K562 treated with DMSO at 1 percent for 24 hours (cell line): ENCODE data around the gene SLC27A5. TPM values are rescaled to one million over a fixed set of nuclear protein-coding genes. Genes with fewer than 3 reads are reported as not detected.

Source experiments
- total RNA-seq: library from RNA; unstranded; fragments of 300-600 nt; gene quantifications from 2 replicates; pipeline ENCODE4 v1.2.3, GENCODE V29; 2022; ENCODE audit warnings: low read depth; ENCODE audit not compliant: insufficient read depth

Gene SLC27A5, protein sequence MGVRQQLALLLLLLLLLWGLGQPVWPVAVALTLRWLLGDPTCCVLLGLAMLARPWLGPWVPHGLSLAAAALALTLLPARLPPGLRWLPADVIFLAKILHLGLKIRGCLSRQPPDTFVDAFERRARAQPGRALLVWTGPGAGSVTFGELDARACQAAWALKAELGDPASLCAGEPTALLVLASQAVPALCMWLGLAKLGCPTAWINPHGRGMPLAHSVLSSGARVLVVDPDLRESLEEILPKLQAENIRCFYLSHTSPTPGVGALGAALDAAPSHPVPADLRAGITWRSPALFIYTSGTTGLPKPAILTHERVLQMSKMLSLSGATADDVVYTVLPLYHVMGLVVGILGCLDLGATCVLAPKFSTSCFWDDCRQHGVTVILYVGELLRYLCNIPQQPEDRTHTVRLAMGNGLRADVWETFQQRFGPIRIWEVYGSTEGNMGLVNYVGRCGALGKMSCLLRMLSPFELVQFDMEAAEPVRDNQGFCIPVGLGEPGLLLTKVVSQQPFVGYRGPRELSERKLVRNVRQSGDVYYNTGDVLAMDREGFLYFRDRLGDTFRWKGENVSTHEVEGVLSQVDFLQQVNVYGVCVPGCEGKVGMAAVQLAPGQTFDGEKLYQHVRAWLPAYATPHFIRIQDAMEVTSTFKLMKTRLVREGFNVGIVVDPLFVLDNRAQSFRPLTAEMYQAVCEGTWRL
- 19.7 and 26.5 TPM in 2 replicates for total RNA-seq

GRCh38 chr19:58511353-58512208 lies at the start of gene SLC27A5:
SLC27A5 (minus strand) TSS chr19:58511992; CDS start chr19:58511955, 37 bp downstream.

GRCh38 chr19:58558066-58558622 lies 46.4 kb upstream of the SLC27A5 start, which contains the start of gene UBE2M:
UBE2M (minus strand) TSS chr19:58558611; CDS start chr19:58558381, 230 bp downstream.

GRCh38 chr19:58554494-58555368 lies 42.9 kb upstream of the SLC27A5 start, which contains the start of gene CHMP2A:
CHMP2A (minus strand) TSS chr19:58555105; CDS start chr19:58554212, 893 bp downstream.

DNA sequence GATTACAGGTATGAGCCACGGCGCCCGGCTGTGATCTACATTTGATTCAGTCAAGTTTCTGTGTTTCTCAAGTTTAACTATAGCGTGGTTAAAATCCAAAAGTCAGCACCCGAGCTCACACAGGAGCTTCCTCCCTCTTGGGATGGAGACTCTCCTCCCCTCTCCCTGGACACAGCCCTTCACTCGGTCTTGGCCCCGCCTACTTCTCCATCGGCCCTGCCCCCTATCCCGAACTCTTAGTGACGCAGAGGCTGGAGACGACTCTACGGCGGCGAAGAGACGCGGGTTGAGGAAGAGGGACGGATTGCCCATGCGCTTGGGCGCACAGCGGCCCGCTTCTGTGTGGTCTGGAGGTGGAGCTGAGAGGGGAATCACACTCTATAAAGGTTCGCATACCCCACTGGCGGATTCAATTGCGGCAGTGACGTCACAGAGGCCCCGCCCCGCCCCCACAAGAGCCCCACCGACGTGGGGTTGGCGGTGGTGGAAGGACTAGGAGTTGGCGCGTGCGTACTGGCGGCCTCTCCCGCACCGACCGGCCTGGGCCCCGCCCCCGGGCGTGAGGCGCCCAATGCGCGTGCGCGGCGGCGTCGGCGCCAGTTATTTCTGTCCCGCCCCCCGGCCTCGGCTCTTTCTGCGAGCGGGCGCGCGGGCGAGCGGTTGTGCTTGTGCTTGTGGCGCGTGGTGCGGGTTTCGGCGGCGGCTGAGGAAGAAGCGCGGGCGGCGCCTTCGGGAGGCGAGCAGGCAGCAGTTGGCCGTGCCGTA lies 32.2 kb upstream of the SLC27A5 start, which contains the start of gene TRIM28:
Gene TRIM28, plus strand, starts transcription at position 239 of the 765 bp plus-strand sequence. CDS start 694 bp downstream, outside the sequence.

DNA sequence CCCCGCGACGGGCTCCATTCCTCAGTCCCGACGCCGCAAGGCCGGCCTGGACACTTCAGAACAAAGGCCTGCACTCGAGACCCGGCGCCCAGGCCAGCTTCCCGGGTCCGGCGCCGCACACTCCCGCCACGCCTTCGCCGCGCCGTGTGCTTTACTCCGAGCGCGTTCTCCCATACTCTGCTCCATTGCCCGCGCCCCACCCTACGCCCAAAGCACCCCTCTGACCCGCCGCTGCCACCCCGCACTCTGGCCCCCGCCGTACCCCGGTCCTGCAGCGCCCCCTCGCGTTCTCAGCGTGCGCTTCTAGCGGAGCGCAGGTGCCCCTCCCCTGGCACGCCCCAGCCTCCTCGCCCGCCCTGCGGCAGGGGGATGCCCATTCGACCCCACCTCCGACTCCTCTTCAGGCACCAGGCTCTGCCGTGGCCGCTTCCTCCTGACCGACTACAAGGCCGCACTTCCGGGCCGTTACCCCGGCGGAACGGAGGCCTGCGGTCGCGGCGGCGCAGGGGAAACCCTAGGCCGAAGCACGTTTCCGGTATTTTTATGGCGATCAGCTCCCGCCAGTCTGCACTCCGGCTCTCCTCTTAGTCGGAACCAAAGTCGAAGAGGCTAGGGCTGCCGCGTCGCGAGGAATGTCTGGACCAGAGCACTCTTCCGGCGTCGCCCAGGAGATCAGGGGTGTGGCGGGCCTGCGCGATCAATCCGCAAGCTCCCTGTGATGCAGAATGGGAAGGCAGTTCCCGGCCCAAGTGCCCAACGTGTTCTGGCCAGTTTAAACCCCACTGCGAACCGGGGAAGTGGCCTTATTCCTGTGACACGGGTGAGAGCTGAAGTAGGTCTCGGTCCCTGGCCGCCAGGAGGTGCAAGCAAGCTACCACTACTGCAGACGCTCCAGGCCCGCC lies 7.8 kb upstream of the SLC27A5 start, which contains the start of gene ZBTB45:
Gene ZBTB45, minus strand, starts transcription at position 456 of the 902 bp plus-strand sequence. CDS start 2,137 bp downstream, outside the sequence.

DNA sequence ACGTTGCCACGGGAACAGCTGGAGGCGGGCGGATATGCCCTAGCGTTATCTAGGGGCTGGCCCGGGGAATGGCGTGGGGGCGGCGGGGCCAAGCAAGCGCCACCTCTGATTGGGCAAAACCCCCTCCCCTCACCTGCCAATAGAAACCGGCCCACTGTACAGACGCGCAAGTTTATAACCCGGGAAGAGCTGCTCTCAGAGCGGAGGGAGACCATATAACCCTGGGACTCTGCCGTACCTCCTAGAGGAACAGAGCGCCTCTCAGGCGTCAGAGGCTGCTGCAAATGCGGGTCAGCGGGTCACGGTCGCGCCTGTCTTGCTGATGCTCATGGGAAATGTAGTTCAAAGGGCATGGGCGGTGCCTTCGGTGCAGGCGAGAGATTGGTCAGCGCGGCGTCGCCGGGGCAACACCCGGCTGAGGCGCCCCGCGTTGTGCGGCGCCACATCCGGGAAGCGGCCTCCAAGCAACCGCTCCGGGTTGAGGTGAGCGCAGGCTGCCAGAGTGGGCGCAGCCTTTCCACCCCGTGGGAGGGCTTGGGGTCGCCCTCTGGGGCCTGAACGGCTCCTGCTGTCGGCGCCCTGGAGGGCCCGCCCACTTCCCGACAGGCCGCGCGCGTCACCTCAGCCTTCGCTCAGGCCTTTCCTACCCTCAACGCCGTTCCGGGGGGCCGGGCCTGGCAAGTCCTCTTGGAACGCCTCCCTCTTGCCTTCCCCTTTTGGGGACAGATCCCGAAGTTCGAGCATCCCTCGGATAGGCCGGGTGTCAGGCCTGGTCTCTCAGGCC lies 35.9 kb downstream of the SLC27A5 start, which contains the start of gene ZNF446:
Gene ZNF446, plus strand, starts transcription at position 639 of the 784 bp plus-strand sequence. CDS start 867 bp downstream, outside the sequence.

DNA sequence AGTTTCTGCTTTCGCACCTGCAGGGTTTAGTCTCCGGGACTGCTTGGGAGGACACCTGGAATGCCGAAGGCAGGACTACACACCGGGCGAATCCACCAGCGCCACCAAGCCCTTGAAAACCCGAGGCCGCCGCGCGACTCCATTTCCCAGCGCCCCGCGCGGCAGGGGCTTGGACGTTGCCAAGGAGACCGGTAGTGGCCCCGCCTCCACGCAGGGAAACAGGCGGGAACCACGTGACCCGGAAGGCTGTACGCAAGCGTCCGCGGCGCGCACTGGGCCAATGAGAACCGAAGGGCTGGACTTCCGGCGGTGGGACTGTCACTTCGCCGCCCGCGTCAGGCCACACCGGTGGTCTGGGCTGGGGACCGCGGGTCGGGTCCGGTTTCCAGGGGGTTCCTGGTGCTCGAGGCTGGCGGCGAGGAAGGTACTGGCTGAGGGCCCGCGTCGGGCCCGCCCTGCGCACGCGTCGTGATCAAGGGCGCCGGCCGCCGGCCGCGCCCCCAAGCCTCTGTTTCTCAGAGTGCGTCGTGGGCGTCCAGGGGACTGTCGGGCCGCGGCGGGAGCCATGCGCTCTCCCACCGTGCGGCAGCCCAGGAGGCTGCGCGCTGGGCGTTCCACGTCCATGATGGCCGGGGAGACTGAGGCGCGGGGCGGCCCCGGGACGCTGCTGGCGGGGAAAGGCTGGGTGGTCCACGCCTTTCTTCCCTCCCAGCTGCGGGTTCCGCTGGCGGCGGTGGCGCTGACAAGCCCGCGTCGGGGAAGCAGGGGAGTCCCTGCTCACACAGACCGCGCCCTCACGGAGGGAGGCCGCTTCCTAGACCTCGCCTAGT lies 44.8 kb downstream of the SLC27A5 start, which contains the start of gene ZNF324:
Gene ZNF324, plus strand, starts transcription at position 321 of the 830 bp plus-strand sequence. CDS start 2,106 bp downstream, outside the sequence.

GRCh38 chr19:58451358-58452101 lies 60.3 kb downstream of the SLC27A5 start, which contains the start of gene ZNF324B:
ZNF324B (plus strand) TSS chr19:58451622; CDS start chr19:58453702, 2,080 bp downstream.

Other genes starting within 250 kb of the SLC27A5 start
- 1.5 and 1.7 TPM in 2 replicates for gene ZNF8, start 233.0 kb downstream of the SLC27A5 start, total RNA-seq
- gene ERVK3-1, start 206.6 kb downstream of the SLC27A5 start, total RNA-seq, result 79.3 and 90.5 TPM in 2 replicates
- gene ZSCAN22, start 185.0 kb downstream of the SLC27A5 start, total RNA-seq, result 2.2 and 3.1 TPM in 2 replicates
- gene A1BG, start 158.5 kb downstream of the SLC27A5 start, total RNA-seq, result 53.9 and 61.3 TPM in 2 replicates
- 6.2 and 6.8 TPM in 2 replicates for gene ZNF497, start 149.2 kb downstream of the SLC27A5 start, total RNA-seq
- 5.8 and 6.7 TPM in 2 replicates for gene ZNF837, start 131.0 kb downstream of the SLC27A5 start, total RNA-seq
- gene RPS5, start 124.7 kb downstream of the SLC27A5 start, total RNA-seq, result 5,699 and 5,966 TPM in 2 replicates
- not detected in 2 replicates for gene RNF225, start 116.3 kb downstream of the SLC27A5 start, total RNA-seq
- gene ZNF584, start 103.3 kb downstream of the SLC27A5 start, total RNA-seq, result 31.3 and 34.8 TPM in 2 replicates
- 0.44 and 1.00 TPM in 2 replicates for gene ZNF132, start 71.8 kb downstream of the SLC27A5 start, total RNA-seq
- 7.5 and 10.6 TPM in 2 replicates for gene ZNF324B, start 60.4 kb downstream of the SLC27A5 start, total RNA-seq
- 16.9 and 19.2 TPM in 2 replicates for gene ZNF324, start 44.9 kb downstream of the SLC27A5 start, total RNA-seq
- gene ZNF446, start 35.6 kb downstream of the SLC27A5 start, total RNA-seq, result 15.2 and 15.7 TPM in 2 replicates
- 20.5 and 25.2 TPM in 2 replicates for gene ZBTB45, start 7.8 kb upstream of the SLC27A5 start, total RNA-seq
- 902 and 994 TPM in 2 replicates for gene TRIM28, start 32.1 kb upstream of the SLC27A5 start, total RNA-seq
- gene CHMP2A, start 43.1 kb upstream of the SLC27A5 start, total RNA-seq, result 154 and 169 TPM in 2 replicates
- 151 and 152 TPM in 2 replicates for gene UBE2M, start 46.6 kb upstream of the SLC27A5 start, total RNA-seq
- 20.4 and 23.0 TPM in 2 replicates for gene MZF1, start 61.3 kb upstream of the SLC27A5 start, total RNA-seq